HTERT RPE-1 (cell line): Measurements from ENCODE around the gene SH2D4B.

ENCODE experiments used
- in situ Hi-C: fragments of 300-500 bp; cut with MboI; formaldehyde crosslinking; loops from 4 replicates; pipeline ENCODE4 v1.14.3; 2020; ENCODE audit warnings: low sequenced_read_pairs

The SH2D4B gene

GRCh38 chr10:80503584-80504157 is 34.0 kb upstream of the SH2D4B start:
- in situ Hi-C loops: no loop called here

GRCh38 chr10:80504158-80504811 is 33.4 kb upstream of the SH2D4B start:
- in situ Hi-C loops: no loop called here

GRCh38 chr10:80504897-80505465 is 32.7 kb upstream of the SH2D4B start:
- in situ Hi-C loops: no loop called here

DNA sequence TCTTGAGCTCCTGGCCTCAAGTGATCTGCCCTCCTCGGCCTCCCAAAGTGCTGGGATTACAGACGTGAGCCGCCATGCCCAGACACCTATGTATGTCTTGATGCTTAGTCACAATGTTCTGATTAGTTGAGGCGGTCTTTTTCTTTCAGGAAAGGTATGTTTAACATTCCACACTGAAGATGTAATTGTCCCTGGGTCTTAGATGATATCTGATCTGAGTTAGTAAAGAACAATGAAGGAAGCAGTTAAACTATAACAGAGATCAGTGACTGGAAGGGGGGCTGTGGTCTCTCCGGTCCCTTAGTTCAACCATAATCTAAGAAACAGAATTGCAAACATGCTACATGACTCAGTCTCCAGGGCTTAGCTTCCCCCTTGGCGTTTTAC is 31.5 kb upstream of the SH2D4B start:
- in situ Hi-C loops: no loop called here

DNA sequence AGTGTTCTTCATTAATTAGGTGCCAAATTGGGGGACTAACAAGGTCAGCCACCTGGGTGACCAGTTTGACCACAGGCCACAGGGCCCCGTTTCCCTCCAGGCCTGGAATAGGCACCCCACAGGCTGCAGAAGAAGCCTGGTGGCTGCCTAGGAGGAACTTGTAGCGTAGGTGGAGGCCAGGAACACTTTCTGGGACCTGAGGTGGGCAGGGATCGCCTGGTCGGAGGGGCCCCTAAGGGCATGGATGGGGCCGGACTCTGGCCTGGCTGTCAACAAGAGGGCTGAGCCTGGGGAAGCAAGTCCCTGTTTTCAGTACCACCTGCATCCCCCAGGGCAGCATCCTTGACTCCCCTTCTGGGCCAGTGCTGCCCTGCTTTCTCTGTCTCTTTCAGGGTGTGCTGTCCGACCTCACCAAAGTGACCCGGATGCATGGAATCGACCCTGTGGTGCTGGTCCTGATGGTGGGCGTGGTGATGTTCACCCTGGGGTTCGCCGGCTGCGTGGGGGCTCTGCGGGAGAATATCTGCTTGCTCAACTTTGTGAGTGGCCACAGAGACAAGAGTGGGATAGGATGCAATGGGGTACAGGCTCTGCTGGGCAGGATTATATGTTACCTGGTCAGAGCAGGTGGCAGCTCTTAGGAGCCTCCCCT is 30.7 kb upstream of the SH2D4B start:
- in situ Hi-C loops: no loop called here

DNA sequence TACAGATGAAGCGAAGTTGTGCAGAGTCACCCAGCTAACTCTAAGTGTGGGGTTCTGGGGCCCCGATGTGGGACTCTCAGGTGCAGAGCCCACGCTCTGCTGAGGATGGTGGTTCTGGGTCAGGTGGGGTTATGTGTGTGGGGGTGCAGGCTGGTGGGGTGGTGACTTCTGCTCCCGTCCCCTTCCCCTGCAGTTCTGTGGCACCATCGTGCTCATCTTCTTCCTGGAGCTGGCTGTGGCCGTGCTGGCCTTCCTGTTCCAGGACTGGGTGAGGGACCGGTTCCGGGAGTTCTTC is 28.6 kb upstream of the SH2D4B start:
- in situ Hi-C loops: no loop called here

DNA sequence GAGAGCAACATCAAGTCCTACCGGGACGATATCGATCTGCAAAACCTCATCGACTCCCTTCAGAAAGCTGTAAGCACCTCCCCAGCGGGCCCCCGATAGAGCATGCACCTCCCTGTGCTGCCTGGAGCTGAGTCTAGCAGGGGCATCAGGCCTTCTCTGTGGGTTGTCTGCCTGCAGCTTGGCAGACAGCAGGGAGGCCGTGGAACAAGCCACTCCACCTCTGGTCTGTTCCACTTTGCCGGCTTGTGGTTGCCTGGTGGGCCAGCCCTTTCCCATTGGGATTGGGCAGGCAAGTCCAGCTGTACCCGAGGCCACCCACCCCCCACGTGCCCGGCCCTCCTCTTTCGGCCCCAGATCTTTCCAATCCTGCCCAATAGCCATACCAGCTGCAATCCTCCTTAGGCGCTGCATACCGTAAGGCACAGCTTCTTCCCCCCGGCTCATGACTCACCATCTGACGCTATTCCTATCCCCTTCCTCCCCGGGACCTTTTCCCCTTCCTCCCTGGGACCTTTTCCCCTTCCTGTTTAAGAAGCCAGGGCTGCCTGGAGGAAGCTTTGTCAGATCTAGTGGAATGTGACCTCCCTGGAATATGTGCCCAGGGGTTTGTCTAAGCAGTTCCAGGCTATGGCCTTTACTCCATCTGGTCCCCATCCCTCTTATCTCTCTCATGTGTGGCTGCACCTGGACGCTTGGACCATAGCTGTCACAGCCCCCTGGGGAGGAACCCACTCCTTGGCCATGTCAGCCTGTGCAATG is 28.1 kb upstream of the SH2D4B start:
- in situ Hi-C loops: no loop called here

DNA sequence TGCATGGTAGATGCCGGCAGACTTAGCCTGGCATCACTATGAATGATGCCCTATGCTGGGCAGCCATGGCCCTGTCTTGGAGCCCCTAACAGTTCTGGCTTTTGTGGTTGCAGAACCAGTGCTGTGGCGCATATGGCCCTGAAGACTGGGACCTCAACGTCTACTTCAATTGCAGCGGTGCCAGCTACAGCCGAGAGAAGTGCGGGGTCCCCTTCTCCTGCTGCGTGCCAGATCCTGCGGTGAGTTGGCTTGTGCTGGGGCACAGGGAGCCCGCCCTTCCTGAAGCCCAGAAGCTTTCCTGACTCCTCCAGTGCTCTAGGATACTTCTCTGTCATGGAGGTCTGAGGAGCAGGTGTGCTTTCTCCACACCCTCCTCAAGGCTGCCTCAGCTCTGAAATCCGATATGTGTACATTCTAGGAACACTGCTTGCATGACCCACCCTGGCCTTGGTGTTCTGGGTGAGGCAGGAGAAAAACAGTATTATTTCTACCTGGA is 25.6 kb upstream of the SH2D4B start:
- in situ Hi-C loops: no loop called here

DNA sequence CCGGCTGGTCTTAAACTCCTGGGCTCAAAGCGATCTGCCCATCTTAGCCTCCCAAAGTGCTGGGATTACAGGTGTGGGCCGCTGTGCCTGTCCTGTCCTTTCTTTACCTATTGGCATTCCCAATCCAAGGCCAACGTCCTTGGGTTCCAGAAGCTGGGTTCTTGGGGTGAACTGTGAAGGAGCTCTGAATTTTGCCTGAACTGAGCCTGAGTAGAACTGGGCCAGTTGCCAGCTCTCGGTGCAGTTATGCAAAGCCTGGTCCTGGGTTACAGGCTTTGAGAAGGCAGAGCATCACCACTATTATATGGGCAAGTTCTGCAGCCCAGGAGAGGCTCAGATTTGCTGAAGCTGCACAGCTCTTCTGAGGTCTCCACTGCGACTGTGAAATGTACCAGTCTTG is 24.6 kb upstream of the SH2D4B start:
- in situ Hi-C loops: no loop called here

GRCh38 chr10:80515511-80515910 is 22.2 kb upstream of the SH2D4B start:
- in situ Hi-C loops: no loop called here

GRCh38 chr10:80515941-80516340 is 21.8 kb upstream of the SH2D4B start:
- in situ Hi-C loops: no loop called here

GRCh38 chr10:80516506-80517075 is 21.1 kb upstream of the SH2D4B start:
- in situ Hi-C loops: no loop called here

DNA sequence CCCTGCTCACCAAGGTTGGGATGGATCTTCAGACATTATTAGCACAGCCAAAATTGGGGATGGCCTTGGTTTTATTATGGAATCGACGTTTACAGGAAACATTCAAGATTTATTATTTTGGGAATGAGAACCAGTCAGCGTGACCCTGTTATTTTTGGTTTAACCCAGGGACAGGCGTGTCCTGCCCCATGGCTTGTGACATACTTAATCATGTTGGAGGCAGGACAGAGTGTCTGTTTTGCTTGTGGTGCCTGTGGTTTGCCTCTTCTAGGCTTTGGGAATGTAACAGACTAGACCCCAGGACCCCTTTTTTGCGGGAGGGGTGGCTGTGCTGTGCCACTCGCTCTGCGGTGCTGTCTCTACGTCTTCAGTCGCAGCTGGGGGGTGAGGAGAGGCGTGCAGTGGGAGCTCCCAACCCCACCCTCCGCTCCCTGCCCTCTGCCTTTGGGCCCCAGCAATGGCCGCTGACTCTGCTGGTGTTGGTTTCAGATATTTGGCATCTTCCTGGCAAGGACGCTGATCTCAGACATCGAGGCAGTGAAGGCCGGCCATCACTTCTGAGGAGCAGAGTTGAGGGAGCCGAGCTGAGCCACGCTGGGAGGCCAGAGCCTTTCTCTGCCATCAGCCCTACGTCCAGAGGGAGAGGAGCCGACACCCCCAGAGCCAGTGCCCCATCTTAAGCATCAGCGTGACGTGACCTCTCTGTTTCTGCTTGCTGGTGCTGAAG is 20.1 kb upstream of the SH2D4B start:
- in situ Hi-C loops: no loop called here

GRCh38 chr10:80518143-80518806 is 19.4 kb upstream of the SH2D4B start:
- in situ Hi-C loops: no loop called here

DNA sequence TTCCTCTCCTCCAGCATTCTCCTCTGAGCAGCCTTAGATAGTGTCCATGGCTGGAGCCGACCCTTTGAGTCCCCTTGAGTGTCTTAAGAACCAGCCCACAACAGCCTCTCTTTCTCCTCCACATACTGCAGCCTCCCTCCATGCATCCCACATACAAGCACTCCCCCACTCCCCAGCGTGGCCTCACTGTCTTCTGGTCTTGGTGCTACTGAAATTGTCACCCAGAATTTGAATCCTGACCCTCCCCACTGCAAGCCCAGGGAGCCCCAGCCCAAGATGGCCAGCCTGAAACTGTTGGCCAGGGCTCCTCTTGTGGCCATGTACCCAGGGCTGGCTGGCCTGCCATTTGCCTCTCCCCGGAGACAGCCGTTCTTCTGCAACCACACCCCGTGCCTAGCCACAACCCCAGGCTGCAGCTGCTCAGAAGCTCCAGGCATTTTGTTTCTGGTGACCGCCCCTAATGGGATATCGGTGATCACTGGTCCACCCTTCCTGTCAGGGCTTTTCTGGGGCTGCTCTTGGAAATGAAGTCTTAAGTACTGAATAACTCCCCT is 18.8 kb upstream of the SH2D4B start:
- in situ Hi-C loops: no loop called here

- in situ Hi-C loops: no loop called here
Observed at GRCh38 chr10:80519936-80520650, 17.6 kb upstream of the SH2D4B start.

DNA sequence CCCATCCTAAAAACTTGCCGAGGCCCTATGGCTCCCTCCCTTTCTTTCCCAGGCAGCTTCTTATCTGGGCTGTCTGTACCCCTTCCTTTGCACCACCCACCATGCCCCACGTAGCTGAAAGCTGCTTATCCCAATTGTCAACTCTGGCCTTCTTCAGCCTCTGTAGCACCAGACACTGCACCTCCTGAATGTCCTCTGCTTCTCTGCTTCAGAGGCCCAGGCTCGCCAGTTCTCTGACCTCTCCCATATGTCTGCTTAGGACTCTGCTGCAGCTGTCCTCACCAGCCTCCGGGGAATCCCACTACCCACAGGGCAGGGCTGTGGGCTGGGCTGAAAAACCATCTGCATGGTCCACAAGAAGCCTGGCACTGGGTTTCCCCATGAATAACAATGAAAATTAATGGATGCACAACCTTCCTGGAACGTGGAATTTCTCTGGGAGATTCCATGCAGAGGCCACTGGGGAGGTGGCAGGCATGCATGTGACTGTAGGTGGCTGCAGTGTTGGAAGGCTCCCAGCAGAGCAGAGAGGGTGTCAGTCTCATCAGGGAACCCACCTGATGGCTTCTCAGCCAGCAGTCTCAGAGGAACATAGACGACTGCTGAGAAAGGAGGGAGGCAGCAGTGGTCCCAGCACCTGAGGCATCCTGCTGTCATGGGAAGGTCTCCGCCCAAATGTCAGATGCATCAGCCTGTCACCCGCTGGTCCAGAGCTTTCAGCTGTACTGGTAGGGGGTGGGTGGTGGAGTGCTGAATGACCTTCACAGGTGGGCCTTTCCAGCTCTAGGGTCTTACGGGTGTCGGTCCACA is 16.8 kb upstream of the SH2D4B start:
- in situ Hi-C loops: no loop called here

GRCh38 chr10:80522756-80523363 is 14.8 kb upstream of the SH2D4B start:
- in situ Hi-C loops: no loop called here
